GM13977 (cell line): ENCODE results near the gene PDE6H.

ENCODE experiments used
- DNase-seq: peaks from one replicate; pipeline ENCODE4 v3.0.0; 2012; ENCODE audit warnings: low spot score
- CTCF ChIP-seq: IDR thresholded peaks from 2 replicates; pipeline ENCODE4 v1.5.1; 2012; ENCODE audit warnings: mild to moderate bottlenecking, control low read depth; ENCODE audit not compliant: insufficient read depth; ENCODE audit errors: extremely low read depth, missing control alignments
- in situ Hi-C: fragments of 300-500 bp; cut with MboI; formaldehyde crosslinking; loops from one replicate; pipeline ENCODE4 v1.12.0; 2022; ENCODE audit warnings: low sequenced_read_pairs, low pct_unique_long_range_greater_than_20kb, mixed read lengths, inconsistent platforms; ENCODE audit not compliant: unreplicated experiment

PDE6H gene

DNA sequence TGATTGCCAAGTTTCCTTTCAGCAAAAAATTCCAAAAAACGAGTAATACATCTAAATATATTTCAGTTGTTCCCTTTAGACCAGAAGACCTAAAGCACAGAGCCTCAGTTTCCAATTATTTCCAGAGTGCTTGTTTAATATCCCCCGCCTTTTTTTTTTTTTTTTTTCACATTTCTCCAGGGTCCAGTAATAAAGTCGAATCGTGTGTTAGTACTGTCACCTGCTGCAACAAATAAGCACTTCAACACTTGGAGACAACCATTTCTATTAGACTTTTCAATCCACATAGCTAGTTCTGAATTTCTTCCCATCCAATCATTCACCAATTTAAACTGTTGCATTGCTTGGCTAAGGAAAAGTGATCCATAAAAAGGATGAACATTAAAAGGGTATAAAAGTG is 13.6 kb downstream of the PDE6H start:
- in situ Hi-C loops, result loop anchor here (25.0 kb wide), 1 partner anchor 774 kb away; no protein-coding TSS in a partner anchor
- DNase-seq, result no peak

DNA sequence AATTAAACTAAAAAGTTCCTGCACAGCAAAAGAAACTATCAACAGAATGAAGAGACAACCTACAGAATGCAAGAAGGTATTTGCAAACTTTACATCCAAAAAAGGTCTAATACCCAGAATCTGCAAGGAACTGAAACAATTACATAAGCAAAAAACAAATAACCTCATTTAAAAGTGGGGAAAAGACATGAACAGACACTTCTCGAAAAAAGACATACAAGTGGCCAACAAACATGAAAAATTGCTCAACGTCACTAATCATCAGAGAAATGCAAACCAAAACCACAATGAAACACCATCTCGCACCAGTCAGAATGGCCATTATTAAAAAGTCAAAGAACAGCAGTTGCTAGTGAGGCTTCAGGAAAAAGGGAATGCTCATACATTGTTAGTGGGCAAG is 15.2 kb downstream of the PDE6H start:
- in situ Hi-C loops, result loop anchor here (25.0 kb wide), 1 partner anchor 776 kb away; no protein-coding TSS in a partner anchor

More for the DNA sequence above, 13.6 kb downstream of the PDE6H start:
- TF ChIP-seq CTCF, result no peak

GRCh38 chr12:14989790-14990189 is 16.9 kb downstream of the PDE6H start:
- no peak for TF ChIP-seq CTCF
- no peak for DNase-seq
- in situ Hi-C loops, result loop anchor here (25.0 kb wide), 1 partner anchor 777 kb away; no protein-coding TSS in a partner anchor

More for the DNA sequence above, 15.2 kb downstream of the PDE6H start:
- TF ChIP-seq CTCF, result no peak
- no peak for DNase-seq

- DNase-seq, result no peak
- in situ Hi-C loops, result loop anchor here (25.0 kb wide), 1 partner anchor 779 kb away; no protein-coding TSS in a partner anchor
- TF ChIP-seq CTCF, result no peak
These were observed 18.2 kb downstream of the PDE6H start for GRCh38 chr12:14991069-14991468.

- in situ Hi-C loops, result loop anchor here (25.0 kb wide), 1 partner anchor 780 kb away; no protein-coding TSS in a partner anchor
- TF ChIP-seq CTCF, result no peak
- DNase-seq, result no peak
These were observed 19.8 kb downstream of the PDE6H start for GRCh38 chr12:14992673-14993072.

DNA sequence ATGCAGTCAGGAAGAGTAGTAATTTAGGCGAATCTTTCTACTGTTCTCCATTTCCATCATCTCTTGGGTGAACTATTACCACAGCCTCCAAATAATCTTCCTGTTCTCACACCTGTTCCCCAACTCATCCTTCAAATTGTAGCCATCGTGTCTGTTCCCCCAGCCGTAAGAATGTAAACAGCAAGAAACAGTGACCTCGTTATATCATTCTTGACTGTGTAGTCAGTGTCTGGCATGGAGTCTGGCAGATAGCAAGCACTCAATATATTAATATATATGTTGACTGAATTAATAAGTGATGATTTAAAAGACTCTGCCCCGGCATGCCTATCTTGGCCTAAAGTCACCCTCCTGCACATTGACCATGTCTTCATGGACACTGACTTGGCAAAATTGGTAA is 20.3 kb downstream of the PDE6H start:
- TF ChIP-seq CTCF, result no peak
- no peak for DNase-seq
- in situ Hi-C loops, result loop anchor here (25.0 kb wide), 1 partner anchor 781 kb away; no protein-coding TSS in a partner anchor
